Stimulated activated CD8-positive, alpha-beta memory T cell treated with anti-CD3 and anti-CD28 coated beads, Interleukin-2, amount 100 ng/mL, for 48 hours (primary cell): Measurements from ENCODE around the gene SCYGR7.
A peak's percentile ranks its signal among the peaks of the same experiment; 100 is the strongest.

Experiments used
- DNase-seq, 2 donors: peaks; one replicate each; pipeline ENCODE4 v3.0.0-alpha.2; 2020; ENCODE audit warnings: low read depth in 2 of 2

Gene SCYGR7

GRCh38 chr2:227759411-227760118 is 31.4 kb downstream of the SCYGR7 start:
- no peak for DNase-seq

- DNase-seq = no peak
Measured at GRCh38 chr2:227761740-227762476, 33.8 kb downstream of the SCYGR7 start.

GRCh38 chr2:227765788-227766372 is 37.7 kb downstream of the SCYGR7 start:
- DNase-seq = no peak

- peak; percentile 35 to 49 for DNase-seq
Measured at GRCh38 chr2:227766373-227766883, 38.3 kb downstream of the SCYGR7 start.

DNA sequence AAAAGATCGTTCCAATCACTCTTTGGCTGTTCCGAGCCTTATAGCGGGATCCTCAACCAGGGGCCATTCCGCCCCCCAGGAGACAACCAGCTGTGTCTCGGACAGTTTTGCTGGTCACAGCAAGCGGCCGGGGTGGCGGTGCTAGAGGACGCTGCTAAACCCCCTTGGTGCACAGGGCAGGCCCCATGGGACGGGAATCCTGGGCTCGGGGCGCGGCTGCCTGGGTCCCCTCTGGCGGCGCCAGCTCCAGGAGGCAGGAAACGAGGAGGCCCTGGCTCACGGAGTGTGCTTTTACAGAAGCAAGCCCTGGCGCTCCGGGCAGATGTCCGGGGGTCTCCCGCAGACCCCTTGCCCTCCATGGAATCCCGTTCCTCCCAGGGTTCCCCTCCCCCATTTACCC is 39.7 kb downstream of the SCYGR7 start:
- DNase-seq = no peak

DNA sequence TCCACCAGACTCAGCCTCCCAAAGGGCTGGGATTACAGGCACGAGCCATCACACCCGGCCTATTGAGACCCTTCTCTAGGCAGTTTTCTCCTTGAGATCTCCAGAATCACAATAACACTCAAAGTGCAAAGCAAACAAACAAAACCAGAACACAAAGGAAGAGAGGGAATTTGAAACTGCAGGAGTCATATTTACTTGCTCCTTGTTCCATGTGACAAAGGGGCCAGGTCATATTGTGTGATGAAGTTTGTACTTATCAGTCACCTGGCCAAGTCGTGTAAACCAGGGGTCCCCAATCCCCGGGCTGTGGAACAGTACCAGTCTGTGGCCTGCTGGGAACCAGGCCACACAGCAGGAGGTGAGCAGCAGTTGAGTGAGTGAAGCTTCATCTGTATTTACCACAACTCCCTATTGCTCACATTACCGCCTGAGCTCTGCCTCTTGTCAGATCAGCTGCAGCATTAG is 44.1 kb downstream of the SCYGR7 start:
- DNase-seq = no peak

DNA sequence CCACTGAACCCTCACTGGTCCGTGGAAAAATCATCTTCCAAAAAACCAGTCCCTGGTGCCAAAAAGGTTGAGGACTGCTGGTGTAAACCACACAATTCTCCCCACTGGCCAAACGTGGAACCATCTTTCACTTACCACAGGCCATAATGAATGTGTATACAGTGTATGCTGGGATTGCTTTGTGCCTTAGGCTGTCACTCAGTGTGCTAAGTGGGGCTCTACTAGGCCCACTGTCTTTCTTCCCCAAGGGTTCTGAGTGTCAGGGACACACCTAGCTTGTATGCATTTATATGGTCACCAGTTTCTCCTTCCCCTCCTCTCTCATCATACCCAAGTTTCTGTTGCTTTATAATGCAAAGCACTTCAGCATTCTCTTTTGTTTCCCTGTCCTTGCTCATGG is 44.8 kb downstream of the SCYGR7 start:
- no peak for DNase-seq

DNA sequence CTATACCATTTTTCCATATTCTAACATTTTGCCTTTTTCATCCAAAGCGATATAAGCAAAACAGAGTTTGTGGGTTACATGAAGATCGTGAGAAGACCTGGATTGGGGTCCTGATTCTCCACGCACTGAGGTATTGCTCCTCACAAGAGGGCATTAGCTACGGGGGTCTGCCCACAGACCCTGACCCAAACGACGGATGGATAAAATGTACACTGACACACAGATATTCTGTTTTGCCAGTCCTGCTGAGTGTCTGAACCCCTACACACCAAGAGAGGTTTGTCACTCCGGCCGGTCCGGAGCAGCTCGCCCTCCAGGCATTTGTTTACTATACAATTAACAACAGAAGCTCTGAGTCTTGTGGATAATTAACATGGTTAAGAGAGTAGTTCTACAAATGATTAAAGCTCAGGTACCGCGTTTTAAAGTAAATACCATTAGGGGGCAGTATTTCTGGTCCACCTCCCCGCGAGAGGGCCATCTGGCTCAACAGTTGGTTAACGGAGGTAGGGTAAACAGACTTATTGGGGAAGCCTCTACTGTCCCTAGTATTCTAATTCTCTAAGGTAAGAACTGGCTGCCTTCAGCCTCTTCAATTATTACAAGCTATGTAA is 46.0 kb downstream of the SCYGR7 start:
- DNase-seq = no peak

- no peak for DNase-seq
Measured at GRCh38 chr2:227774895-227775842, 47.0 kb downstream of the SCYGR7 start.
